GM21576 (cell line): Measurements from ENCODE around the gene TDRD9.

ENCODE experiments used
- ATAC-seq: cut with Tn5 transposase; IDR thresholded peaks from one replicate; pipeline ENCODE4 v1.9.1; 2021; ENCODE audit warnings: mild to moderate bottlenecking, moderate library complexity; ENCODE audit not compliant: unreplicated experiment

Gene TDRD9

DNA sequence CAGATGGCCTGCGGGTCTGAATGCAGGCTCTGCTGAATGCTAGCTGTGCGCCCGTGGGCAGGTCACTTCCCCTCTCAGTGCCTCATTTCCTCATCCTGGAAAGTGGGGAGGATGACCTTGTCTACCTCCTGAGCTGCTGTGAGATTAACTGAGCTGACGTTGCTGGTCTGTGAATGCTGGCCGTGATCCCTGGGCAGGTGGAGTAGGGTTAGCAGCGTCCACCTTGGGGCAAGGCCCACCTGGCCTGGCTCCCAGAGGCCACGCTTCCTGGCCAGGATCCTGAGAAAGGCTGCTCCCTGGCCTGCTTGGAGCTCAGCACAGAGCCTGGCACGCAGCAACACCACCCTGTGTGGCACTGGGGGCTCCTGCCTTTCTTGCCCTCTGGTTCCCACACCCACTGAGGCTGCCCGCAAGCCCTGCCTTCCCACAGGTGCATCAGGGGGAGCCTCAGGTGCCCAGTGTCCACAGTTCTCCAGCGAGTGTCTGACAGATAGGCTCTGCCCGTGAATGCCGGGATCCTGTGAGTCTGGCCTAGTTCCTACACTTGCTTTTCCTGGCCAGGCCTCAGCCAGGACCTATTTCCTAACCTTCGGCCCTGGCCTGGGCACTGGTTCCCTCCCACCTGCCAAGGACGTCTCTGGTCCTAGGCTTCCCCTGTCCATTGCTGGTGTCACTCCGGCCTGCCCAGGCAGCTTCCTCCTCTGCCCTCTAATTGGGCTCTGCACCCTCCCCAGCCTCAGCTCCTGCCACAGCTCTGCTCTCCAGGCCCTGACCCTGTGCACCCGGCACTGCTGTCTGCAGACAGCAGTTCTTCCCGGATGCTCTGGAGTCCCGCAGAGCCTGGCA, 37.2 kb upstream of the TDRD9 start:
- no peak for ATAC-seq

GRCh38 chr14:103891667-103892215, 36.5 kb upstream of the TDRD9 start:
- no peak for ATAC-seq

- no peak for ATAC-seq
Measured at GRCh38 chr14:103892247-103892646, 36.0 kb upstream of the TDRD9 start.

GRCh38 chr14:103894034-103894722, 34.1 kb upstream of the TDRD9 start:
- no peak for ATAC-seq

- ATAC-seq: no peak
Measured at GRCh38 chr14:103894723-103895059, 33.6 kb upstream of the TDRD9 start.

DNA sequence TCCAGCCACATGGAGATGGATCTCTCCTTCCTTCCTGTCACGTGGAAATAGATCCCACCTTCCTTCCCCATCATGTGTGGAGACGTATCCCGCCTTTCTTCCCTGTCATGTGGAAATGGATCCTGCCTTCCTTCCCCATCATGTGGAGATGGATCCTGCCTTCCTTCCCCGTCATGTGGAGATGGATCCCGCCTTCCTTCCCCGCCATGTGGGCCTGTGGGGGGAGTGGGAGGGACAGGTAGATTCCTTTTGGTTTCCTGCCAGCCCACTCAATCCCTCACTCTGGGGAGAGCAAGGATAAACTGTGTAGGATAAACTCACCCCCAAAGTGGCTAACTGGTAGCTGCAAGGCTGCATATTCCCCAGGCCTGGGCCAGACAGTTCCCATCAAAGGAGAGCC, 31.7 kb upstream of the TDRD9 start:
- ATAC-seq: no peak

DNA sequence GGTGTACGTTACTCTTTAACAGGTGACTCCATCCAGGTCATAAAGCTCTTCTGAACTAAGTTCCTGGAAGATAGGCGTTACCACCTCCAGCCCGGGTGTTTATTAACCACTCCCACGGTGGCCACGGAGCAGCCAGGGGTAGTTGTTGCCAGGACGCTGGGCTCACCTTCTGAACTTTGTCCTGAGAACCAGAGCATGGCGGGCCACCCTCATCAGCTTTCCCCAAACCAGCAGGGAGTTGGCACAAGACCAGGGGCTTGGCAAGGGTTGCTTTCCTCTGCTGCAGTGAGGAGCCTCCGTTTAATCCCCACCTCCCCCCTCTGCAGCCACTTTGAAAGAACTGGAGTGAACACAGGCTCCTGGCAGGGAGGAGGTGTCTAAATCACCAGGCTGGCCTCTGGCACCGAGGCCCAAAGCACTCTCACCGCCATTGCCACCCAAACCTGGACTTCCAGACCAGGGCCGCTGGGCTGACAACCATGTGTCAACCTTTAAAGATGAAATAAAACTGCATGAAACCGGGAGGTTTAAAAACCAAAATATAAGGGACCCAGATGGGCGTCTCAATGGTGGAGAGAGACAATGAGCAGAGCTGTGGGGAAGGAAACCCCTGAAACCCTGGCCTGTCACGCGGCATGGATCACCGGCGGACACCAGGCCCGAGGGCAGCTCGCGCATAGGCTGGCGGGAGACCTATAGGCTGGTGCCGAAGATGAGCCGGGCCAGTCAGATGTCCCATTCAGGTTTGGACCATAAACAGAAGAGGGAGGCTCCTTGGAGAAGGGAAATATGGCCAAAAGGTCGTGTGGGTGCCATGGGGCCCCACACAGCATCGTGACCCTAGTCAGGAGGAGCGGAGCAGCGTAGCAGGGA, 30.9 kb upstream of the TDRD9 start:
- no peak for ATAC-seq

DNA sequence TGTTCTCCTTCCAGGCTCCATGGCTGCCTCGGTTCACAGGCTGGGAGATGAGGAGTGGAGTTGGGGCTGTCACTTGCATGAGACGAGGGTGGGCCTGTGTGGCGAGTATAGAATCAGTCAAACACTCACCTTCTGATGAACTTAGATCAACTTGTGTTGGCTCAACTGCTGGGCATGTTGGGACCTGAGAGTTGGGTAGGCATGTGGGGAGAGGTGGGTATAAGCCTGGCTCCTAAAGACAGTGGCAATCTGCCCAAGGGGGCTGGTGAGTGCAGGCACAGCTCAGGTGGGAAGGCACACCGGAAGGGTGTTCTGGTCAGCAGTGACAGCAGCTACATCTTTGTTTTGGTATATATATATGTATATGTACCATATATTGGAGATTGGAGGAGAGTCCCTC, 30.1 kb upstream of the TDRD9 start:
- no peak for ATAC-seq

GRCh38 chr14:103898711-103899110, 29.5 kb upstream of the TDRD9 start:
- ATAC-seq: no peak

DNA sequence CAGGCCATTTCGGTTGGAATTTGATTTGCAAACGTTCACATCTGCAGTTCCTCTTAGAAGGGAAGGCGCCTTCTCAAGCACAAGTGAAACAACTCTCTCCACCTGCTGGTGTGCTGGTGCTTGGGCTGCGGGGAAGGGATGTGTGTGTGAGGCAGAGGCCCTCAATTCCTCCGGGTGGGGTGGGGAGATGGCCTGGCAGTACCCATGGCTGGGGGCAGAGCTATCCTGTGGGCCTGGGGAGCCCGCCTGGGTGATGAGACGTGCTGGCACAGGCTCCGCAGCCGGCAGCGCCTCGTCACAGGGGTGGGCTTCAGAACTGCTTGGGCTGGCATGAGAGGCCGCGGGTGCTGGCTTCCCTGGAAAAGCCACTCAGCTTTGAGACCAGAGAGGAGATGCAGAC, 28.9 kb upstream of the TDRD9 start:
- ATAC-seq: no peak

DNA sequence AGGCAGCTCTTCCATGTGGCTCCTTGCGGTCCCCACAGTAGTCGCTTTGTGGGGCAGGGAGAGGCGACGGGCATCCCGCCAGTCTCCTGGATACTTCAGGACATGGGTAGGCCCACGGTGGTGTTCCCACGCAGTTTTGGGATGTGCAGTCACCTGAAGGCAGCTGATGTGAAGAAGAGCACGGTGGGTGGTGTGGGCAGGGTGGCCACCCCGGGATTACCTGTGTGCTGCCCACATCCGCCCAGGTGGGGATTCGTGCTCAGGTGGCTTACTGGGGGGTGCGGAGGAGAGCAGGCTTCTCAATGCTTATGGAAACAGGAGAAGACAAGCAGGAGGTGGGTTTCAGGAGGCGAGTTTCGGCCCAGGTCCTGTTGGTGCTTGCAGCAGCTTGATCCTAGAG, 28.4 kb upstream of the TDRD9 start:
- ATAC-seq: no peak

DNA sequence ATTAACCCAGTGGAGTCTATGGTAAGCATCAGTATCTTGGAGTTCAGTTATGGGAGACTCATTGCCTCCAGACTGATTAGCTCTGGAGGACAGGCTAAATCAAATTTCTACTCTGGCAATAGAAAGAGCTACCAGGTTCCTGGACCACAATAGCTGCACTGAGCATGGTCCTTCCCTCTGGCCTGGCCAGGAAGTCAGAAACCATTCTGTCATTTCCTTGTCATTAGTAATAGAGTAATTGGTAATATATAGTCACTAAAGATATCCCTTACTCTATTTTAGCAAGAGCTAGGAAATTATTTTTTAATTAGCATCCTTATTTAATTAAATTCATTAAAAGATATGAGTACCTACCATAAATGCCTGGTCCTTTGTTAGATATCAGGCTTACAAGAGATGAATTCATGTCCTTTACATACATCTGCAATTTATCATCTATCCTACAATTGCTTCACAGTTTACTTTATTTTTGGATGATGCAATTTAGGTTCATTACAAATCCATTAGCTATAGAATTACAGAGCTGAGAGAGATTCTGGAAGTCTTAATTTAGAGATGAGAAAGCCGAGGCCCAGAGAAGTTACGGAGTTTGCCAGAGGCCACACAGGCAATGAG, 23.7 kb upstream of the TDRD9 start:
- no peak for ATAC-seq

DNA sequence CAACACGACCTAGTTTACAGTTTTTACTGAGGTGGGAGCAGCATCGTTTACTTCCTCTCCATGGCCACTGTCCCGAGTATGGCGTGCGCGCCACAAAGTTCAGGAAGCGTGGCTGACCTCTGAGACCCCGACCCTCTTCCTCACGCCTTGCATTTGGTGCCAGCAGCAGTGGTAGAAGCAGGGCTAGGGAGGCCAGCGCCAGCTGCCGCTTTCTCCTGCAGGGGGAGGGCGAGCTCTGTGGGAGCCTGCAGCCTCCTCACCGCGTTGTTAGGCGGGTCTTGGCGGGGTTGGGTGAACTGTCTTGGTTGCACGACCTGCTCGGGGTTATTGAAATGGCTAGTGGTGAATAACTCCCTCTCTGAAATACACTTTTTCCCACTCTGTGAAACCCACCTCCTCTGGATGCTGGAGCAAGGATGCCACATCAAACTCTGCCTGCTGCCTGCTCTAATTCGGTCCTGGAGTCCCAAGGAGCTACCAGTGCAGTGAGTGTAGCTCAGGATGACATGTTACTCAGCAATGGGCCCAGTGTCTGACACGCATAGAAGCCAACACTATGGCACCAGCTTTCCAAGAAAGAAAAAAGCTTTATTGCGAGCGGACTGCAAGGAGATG, 22.3 kb upstream of the TDRD9 start:
- no peak for ATAC-seq

DNA sequence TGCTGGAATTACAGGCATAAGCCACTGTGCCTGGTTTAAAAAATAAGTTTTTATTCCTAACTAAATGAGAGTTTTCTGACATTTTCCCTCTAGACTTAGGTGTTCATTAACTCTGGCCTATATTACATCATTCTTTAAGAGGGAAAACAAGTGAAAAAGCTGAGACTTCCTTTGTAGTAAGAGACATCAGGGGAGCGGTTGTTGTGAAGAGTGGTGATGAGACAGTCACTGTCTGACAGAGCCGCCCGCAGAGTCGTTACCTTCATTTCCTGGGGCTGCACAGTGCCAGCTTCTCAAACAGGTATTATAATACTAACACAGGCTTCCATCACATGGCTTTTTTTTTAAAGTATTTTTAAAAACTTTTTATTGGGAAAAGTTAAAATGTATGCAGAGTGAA, 19.7 kb upstream of the TDRD9 start:
- no peak for ATAC-seq

GRCh38 chr14:103909531-103910261, 18.6 kb upstream of the TDRD9 start:
- ATAC-seq: no peak

DNA sequence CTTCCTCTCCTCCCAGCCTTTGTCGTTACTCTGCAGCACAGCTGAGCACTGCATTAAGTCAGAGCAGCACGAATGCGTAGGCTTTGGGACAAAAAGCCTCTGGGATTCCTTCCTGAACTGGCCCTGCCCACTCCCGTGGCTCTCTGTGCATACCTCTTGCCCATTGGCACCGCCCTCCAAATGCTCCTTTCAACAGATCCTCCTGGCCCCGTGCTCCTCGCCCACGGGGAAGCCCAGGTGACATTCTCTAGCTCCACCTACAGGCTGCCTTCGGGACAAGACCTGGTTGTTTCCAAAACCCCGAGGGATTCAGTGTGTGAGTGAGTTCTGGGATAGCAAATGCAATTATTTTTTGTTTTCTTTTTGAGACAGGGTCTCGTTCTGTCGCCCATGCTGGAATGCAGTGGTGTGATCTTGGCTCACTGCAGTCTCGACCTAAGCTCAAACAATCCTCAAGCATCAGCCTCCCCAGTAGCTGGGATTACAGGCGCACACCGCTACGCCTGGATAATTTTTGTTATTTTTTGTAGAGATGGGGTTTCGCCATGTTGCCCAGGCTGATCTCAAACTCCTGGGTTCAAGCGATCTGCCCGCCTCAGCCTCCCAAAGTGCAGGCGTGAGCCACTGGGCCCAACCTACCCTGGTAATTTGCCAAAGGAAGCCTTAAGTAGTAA, 17.9 kb upstream of the TDRD9 start:
- no peak for ATAC-seq

- no peak for ATAC-seq
Measured at GRCh38 chr14:103910984-103911383, 17.3 kb upstream of the TDRD9 start.

- ATAC-seq: no peak
Measured at GRCh38 chr14:103915616-103916015, 12.6 kb upstream of the TDRD9 start.

GRCh38 chr14:103916636-103917262, 11.5 kb upstream of the TDRD9 start:
- no peak for ATAC-seq
